HCT116 (cell line): ENCODE data around the gene PWWP3B. TPM values are rescaled to one million over a fixed set of nuclear protein-coding genes. Genes with fewer than 3 reads are reported as not detected.

Source experiments
- ATAC-seq: fragments of 200-7000 bp; cut with Tn5 transposase; 2 replicates; pipeline ENCODE4 v1.9.1; 2020; ENCODE audit warnings: mild to moderate bottlenecking, moderate library complexity
- BruUV-seq: library from RNA; stranded (reverse); fragments of 400-500 nt; replicated peaks from 2 replicates; lab custom pipeline; 2021; lab: Mats Ljungman, UMichigan
- CTCF ChIA-PET: fragments of 300-600 bp; sonication (Branson Sonifier 250); formaldehyde crosslinking; loops from one replicate; lab custom pipeline; 2021; ENCODE audit warnings: antibody characterized with exemption; lab: Charles Lee
- POLR2A ChIA-PET: fragments of 300-600, 350-600 bp; sonication (Branson Sonifier 250); formaldehyde crosslinking; loops from one replicate; lab custom pipeline; 2021; ENCODE audit warnings: antibody characterized with exemption; lab: Charles Lee
- RAD21 ChIA-PET, 2 experiments: fragments of 300-600 bp; sonication (Branson Sonifier 250); formaldehyde crosslinking; loops; one replicate each; lab custom pipeline; 2023; ENCODE audit warnings: low total read pairs in 2 of 2; ENCODE audit not compliant: uncharacterized antibody in 2 of 2, unreplicated experiment in 2 of 2, low non-redundant PET in 1 of 2; lab: Charles Lee
- DNase-seq: peaks from one replicate; pipeline ENCODE4 v3.0.0-alpha.2; 2010; ENCODE audit warnings: low read depth, low spot score
- H2AFZ ChIP-seq: fragments of 200-600 bp; shearing (Covaris generic), sonication (generic); 2 replicates; pipeline ENCODE4 v1.6.1; 2017; ENCODE audit warnings: low read depth, mixed run types, mixed read lengths, antibody characterized with exemption, low read length; ENCODE audit not compliant: poor library complexity, severe bottlenecking
- H3K27ac ChIP-seq: 2 replicates; pipeline ENCODE4 v1.5.1; 2012; ENCODE audit warnings: low read depth, low read length
- H3K27me3 ChIP-seq: fragments of 200-600 bp; sonication (generic); 2 replicates; pipeline ENCODE4 v1.6.1; 2016; ENCODE audit warnings: mixed run types, low read length, mixed read lengths; ENCODE audit not compliant: insufficient read depth
- H3K36me3 ChIP-seq, 2 experiments: fragments of 200-500 bp in 1 of 2; fragments of 200-600 bp in 1 of 2; sonication (Bioruptor generic) in 1 of 2; sonication (generic) in 1 of 2; 2 replicates each; pipeline versions ENCODE4 v1.5.1 to v1.6.1; 2014 to 2016; ENCODE audit warnings: low read length in 2 of 2, inconsistent platforms in 1 of 2, mixed read lengths in 1 of 2, mixed run types in 1 of 2; ENCODE audit not compliant: insufficient read depth in 2 of 2, control insufficient read depth in 1 of 2
- H3K4me1 ChIP-seq, 2 experiments: fragments of 200-600 bp in 1 of 2; sonication (generic) in 1 of 2; 2 replicates each; pipeline versions ENCODE4 v1.5.1 to v1.6.1; 2012 to 2017; ENCODE audit warnings: low read length in 2 of 2, inconsistent platforms in 1 of 2, mild to moderate bottlenecking in 1 of 2, mixed read lengths in 1 of 2, mixed run types in 1 of 2, moderate library complexity in 1 of 2; ENCODE audit not compliant: insufficient read depth in 2 of 2, control insufficient read depth in 1 of 2
- H3K4me2 ChIP-seq: fragments of 200-600 bp; sonication (generic); 2 replicates; pipeline ENCODE4 v1.6.1; 2017; ENCODE audit warnings: mixed run types, low read length, mixed read lengths
- H3K4me3 ChIP-seq, 2 experiments: fragments of 200-600 bp in 1 of 2; sonication (generic) in 1 of 2; replicated peaks in 1 of 2; 2 replicates each; pipeline ENCODE4 v1.5.1; 2011 to 2016; ENCODE audit warnings: low read length in 2 of 2, control low read depth in 1 of 2, low read depth in 1 of 2, mild to moderate bottlenecking in 1 of 2, mixed read lengths in 1 of 2, mixed run types in 1 of 2
- H3K79me2 ChIP-seq: fragments of 200-600 bp; sonication (generic); 2 replicates; pipeline ENCODE4 v1.6.1; 2017; ENCODE audit warnings: mild to moderate bottlenecking, mixed run types, low read length, moderate library complexity, mixed read lengths; ENCODE audit not compliant: insufficient read depth
- H3K9ac ChIP-seq: fragments of 200-600 bp; sonication (generic); 2 replicates; pipeline ENCODE4 v1.6.1; 2016; ENCODE audit warnings: low read length, mixed read lengths
- H3K9me2 ChIP-seq: fragments of 200-600 bp; sonication (generic), shearing (Covaris generic); 2 replicates; pipeline ENCODE4 v1.6.1; 2017; ENCODE audit warnings: mixed run types, mild to moderate bottlenecking, moderate library complexity; ENCODE audit not compliant: insufficient read depth
- H3K9me3 ChIP-seq, 2 experiments: fragments of 200-500 bp in 1 of 2; fragments of 200-600 bp in 1 of 2; sonication (Bioruptor generic) in 1 of 2; sonication (generic) in 1 of 2; 2 replicates each; pipeline ENCODE4 v1.6.1; 2014 to 2017; ENCODE audit warnings: low read length in 2 of 2, mixed read lengths in 2 of 2, inconsistent platforms in 1 of 2, low read depth in 1 of 2, mild to moderate bottlenecking in 1 of 2, mixed run types in 1 of 2, moderate library complexity in 1 of 2; ENCODE audit not compliant: control insufficient read depth in 1 of 2, insufficient read depth in 1 of 2
- H4K20me1 ChIP-seq: fragments of 200-600 bp; sonication (generic), shearing (Covaris generic); 2 replicates; pipeline ENCODE4 v1.6.1; 2017; ENCODE audit warnings: mixed run types, mild to moderate bottlenecking, moderate library complexity; ENCODE audit not compliant: insufficient read depth
- CEBPB ChIP-seq: IDR thresholded peaks from 2 replicates; pipeline ENCODE4 v1.6.1; 2012; ENCODE audit warnings: low read depth
- CTCF ChIP-seq, 3 experiments: fragments of 200-600 bp in 1 of 3; sonication (generic) in 1 of 3; IDR thresholded peaks in 2 of 3; conservative IDR thresholded peaks in 1 of 3; 2 replicates each; pipeline ENCODE4 v1.5.1; 2012 to 2017; ENCODE audit warnings: low read depth in 2 of 3, low read length in 2 of 3, antibody characterized with exemption in 1 of 3, borderline replicate concordance in 1 of 3, control low read depth in 1 of 3, mild to moderate bottlenecking in 1 of 3, mixed read lengths in 1 of 3, mixed run types in 1 of 3, moderate library complexity in 1 of 3; ENCODE audit not compliant: insufficient read depth in 1 of 3
- ELF1 ChIP-seq: IDR thresholded peaks from 2 replicates; pipeline ENCODE4 v1.6.1; 2012; ENCODE audit warnings: low read depth, borderline replicate concordance
- EZH2 ChIP-seq: fragments of 200-600 bp; sonication (generic); IDR thresholded peaks from 2 replicates; pipeline ENCODE4 v1.6.1; 2017; ENCODE audit warnings: antibody characterized with exemption, mixed run types
- EZH2phosphoT487 ChIP-seq: fragments of 200-600 bp; IDR thresholded peaks from 2 replicates; pipeline ENCODE4 v1.6.1; 2018; ENCODE audit warnings: antibody characterized with exemption, borderline replicate concordance
- POLR2A ChIP-seq: IDR thresholded peaks from 2 replicates; pipeline ENCODE4 v1.7.0; 2011; ENCODE audit warnings: borderline replicate concordance; ENCODE audit not compliant: insufficient read depth, insufficient read length; ENCODE audit errors: extremely low read depth
- RAD21 ChIP-seq: IDR thresholded peaks from 2 replicates; pipeline ENCODE4 v1.6.1; 2012; ENCODE audit warnings: low read depth, mild to moderate bottlenecking
- REST ChIP-seq: IDR thresholded peaks from 2 replicates; pipeline ENCODE4 v1.6.1; 2012; ENCODE audit warnings: low read depth
- SIN3A ChIP-seq: IDR thresholded peaks from 2 replicates; pipeline ENCODE4 v1.6.1; 2012; ENCODE audit warnings: low read depth
- SP1 ChIP-seq: IDR thresholded peaks from 2 replicates; pipeline ENCODE4 v1.6.1; 2012; ENCODE audit warnings: low read depth
- SRF ChIP-seq: IDR thresholded peaks from 2 replicates; pipeline ENCODE4 v1.6.1; 2012; ENCODE audit warnings: low read depth
- TCF7L2 ChIP-seq: IDR thresholded peaks from 2 replicates; pipeline ENCODE4 v1.7.0; 2011; ENCODE audit warnings: borderline replicate concordance, inconsistent platforms; ENCODE audit not compliant: insufficient read depth, insufficient read length; ENCODE audit errors: extremely low read depth
- ZNF274 ChIP-seq: fragments of 200-500 bp; sonication (Bioruptor generic); IDR thresholded peaks from 2 replicates; pipeline ENCODE4 v1.6.1; 2014; ENCODE audit warnings: mild to moderate bottlenecking, low read depth, low read length, inconsistent platforms
- intact Hi-C: fragments of 100-400 bp; cut with micrococcal nuclease; formaldehyde crosslinking; loops from 2 replicates; pipeline ENCODE4 v1.10.0; 2022
- total RNA-seq: library from RNA; stranded (reverse); gene quantifications from one replicate; pipeline ENCODE4 v1.2.1, GENCODE V29; 2021; ENCODE audit not compliant: unreplicated experiment
- TF ChIP-seq, protein P1 (sequence below): IDR thresholded peaks from 2 replicates; pipeline ENCODE4 v1.6.1; 2012

Gene PWWP3B
- total RNA-seq, 1 experiment from 2014 or later, result 3.4 TPM

- ChIA-PET RAD21 (no interaction called here), CTCF (no interaction called here), POLR2A (no interaction called here)
- no peak for DNase-seq
- BruUV-seq, result no TSS peak
- intact Hi-C loops, result no loop called here
- Histone ChIP-seq H3K27me3 (no peaks in the 10 kb centered on the region), H2AFZ (no peak overlapping the region), H3K9ac (no peak overlapping the region), H3K4me1 (no peaks in the 10 kb centered on the region), H3K9me2 (no peaks in the 10 kb centered on the region), H3K79me2 (no peaks in the 10 kb centered on the region), H4K20me1 (no peaks in the 10 kb centered on the region), H3K36me3 (no peaks in the 10 kb centered on the region), H3K9me3 (no peaks in the 10 kb centered on the region), H3K4me3 (no peak overlapping the region), H3K4me2 (no peak overlapping the region), H3K27ac (no peak overlapping the region)
- ATAC-seq, result no peak
- TF ChIP-seq SRF (no peak), CTCF (IDR thresholded peaks at IDR 0.05 in 2 of 3, conservative IDR thresholded peaks at IDR 0.05 in 1 of 3; ENCODE audit: borderline replicate concordance in 1 of 3, insufficient read depth in 1 of 3, low read depth in 2 of 3, low read length in 2 of 3) (no peak), CEBPB (no peak), EZH2 (no peak), ZNF274 (no peak), REST (no peak), RAD21 (no peak), ELF1 (no peak), POLR2A (no peak), SP1 (no peak), EZH2phosphoT487 (no peak), SIN3A (no peak), TCF7L2 (no peak)
- TF ChIP-seq, protein P1, sequence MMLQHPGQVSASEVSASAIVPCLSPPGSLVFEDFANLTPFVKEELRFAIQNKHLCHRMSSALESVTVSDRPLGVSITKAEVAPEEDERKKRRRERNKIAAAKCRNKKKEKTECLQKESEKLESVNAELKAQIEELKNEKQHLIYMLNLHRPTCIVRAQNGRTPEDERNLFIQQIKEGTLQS, result no peak
Measured at GRCh38 chrX:106159861-106160282, 8.2 kb upstream of the PWWP3B start.
